Neural progenitor cell (in vitro differentiated cells): ENCODE measurements around the gene SMCO2. TPM values are rescaled to one million over a fixed set of nuclear protein-coding genes. Genes with fewer than 3 reads are reported as not detected.

Source experiments
- DNase-seq: peaks from one replicate; pipeline ENCODE4 v3.0.0-alpha.2; 2016; ENCODE audit warnings: low spot score
- H2AFZ ChIP-seq: fragments of 200-600 bp; sonication (generic); replicated peaks from 2 replicates; pipeline ENCODE4 v1.6.1; 2016; ENCODE audit warnings: antibody characterized with exemption
- H3F3A ChIP-seq: fragments of 200-600 bp; sonication (generic); 2 replicates; pipeline ENCODE4 v1.6.1; 2016; ENCODE audit warnings: antibody characterized with exemption, low read depth
- H3K27ac ChIP-seq: fragments of 200-600 bp; sonication (generic); 2 replicates; pipeline ENCODE4 v1.5.1; 2016; ENCODE audit warnings: mild to moderate bottlenecking
- H3K27me3 ChIP-seq: fragments of 200-600 bp; sonication (generic); 2 replicates; pipeline ENCODE4 v1.6.1; 2016; ENCODE audit warnings: mild to moderate bottlenecking, moderate library complexity
- H3K36me3 ChIP-seq: fragments of 200-600 bp; sonication (generic); 2 replicates; pipeline ENCODE4 v1.5.1; 2016
- H3K4me1 ChIP-seq: fragments of 200-600 bp; sonication (generic); 2 replicates; pipeline ENCODE4 v1.6.1; 2016; ENCODE audit warnings: mixed run types
- H3K4me2 ChIP-seq: fragments of 200-600 bp; sonication (generic); 2 replicates; pipeline ENCODE4 v1.6.1; 2016
- H3K4me3 ChIP-seq: fragments of 200-600 bp; sonication (generic); 2 replicates; pipeline ENCODE4 v1.5.1; 2016
- H3K79me2 ChIP-seq: fragments of 200-600 bp; sonication (generic); 2 replicates; pipeline ENCODE4 v1.6.1; 2016; ENCODE audit warnings: low read depth
- H3K9ac ChIP-seq: fragments of 200-600 bp; sonication (generic); 2 replicates; pipeline ENCODE4 v1.6.1; 2016
- H3K9me3 ChIP-seq: fragments of 200-600 bp; sonication (generic); 2 replicates; pipeline ENCODE4 v1.5.1; 2016; ENCODE audit warnings: low read depth
- H4K20me1 ChIP-seq: fragments of 200-600 bp; sonication (generic); 2 replicates; pipeline ENCODE4 v1.6.1; 2016; ENCODE audit warnings: low read depth
- H3K27ac Mint-ChIP-seq: 3 replicates; pipeline ENCODE4 v1.8.0; 2021; ENCODE audit warnings: mixed read lengths
- H3K27me3 Mint-ChIP-seq: 2 replicates; pipeline ENCODE4 v1.8.0; 2022; ENCODE audit warnings: low read depth, mild to moderate bottlenecking, inconsistent platforms, moderate library complexity, mixed read lengths; ENCODE audit not compliant: insufficient read depth
- H3K36me3 Mint-ChIP-seq: 3 replicates; pipeline ENCODE4 v1.8.0; 2021; ENCODE audit warnings: mixed read lengths
- H3K4me1 Mint-ChIP-seq: 3 replicates; pipeline ENCODE4 v1.8.0; 2021; ENCODE audit warnings: mixed read lengths
- H3K4me3 Mint-ChIP-seq: 3 replicates; pipeline ENCODE4 v1.8.0; 2021; ENCODE audit warnings: mild to moderate bottlenecking, moderate library complexity, mixed read lengths
- H3K9me3 Mint-ChIP-seq: 3 replicates; pipeline ENCODE4 v1.8.0; 2020; ENCODE audit warnings: mixed read lengths
- EZH2 ChIP-seq: fragments of 200-600 bp; sonication (generic); IDR thresholded peaks from 2 replicates; pipeline ENCODE4 v1.6.1; 2017; ENCODE audit warnings: antibody characterized with exemption, mild to moderate bottlenecking, moderate library complexity
- EZH2phosphoT487 ChIP-seq: fragments of 200-600 bp; sonication (generic); IDR thresholded peaks from 2 replicates; pipeline ENCODE4 v1.6.1; 2017; ENCODE audit warnings: antibody characterized with exemption
- total RNA-seq: library from RNA; depleted of rRNA; stranded (reverse); fragments of >200 nt; gene quantifications from 2 replicates; pipeline ENCODE4 v1.2.3, GENCODE V29; 2015; ENCODE audit warnings: low replicate concordance
- TF ChIP-seq, protein P1 (sequence below): fragments of 200-600 bp; sonication (generic); IDR thresholded peaks from 2 replicates; pipeline ENCODE4 v1.5.1; 2017; ENCODE audit warnings: antibody characterized with exemption, mild to moderate bottlenecking

Gene SMCO2
- total RNA-seq, 1 donor from 2014 or later = not detected

DNA sequence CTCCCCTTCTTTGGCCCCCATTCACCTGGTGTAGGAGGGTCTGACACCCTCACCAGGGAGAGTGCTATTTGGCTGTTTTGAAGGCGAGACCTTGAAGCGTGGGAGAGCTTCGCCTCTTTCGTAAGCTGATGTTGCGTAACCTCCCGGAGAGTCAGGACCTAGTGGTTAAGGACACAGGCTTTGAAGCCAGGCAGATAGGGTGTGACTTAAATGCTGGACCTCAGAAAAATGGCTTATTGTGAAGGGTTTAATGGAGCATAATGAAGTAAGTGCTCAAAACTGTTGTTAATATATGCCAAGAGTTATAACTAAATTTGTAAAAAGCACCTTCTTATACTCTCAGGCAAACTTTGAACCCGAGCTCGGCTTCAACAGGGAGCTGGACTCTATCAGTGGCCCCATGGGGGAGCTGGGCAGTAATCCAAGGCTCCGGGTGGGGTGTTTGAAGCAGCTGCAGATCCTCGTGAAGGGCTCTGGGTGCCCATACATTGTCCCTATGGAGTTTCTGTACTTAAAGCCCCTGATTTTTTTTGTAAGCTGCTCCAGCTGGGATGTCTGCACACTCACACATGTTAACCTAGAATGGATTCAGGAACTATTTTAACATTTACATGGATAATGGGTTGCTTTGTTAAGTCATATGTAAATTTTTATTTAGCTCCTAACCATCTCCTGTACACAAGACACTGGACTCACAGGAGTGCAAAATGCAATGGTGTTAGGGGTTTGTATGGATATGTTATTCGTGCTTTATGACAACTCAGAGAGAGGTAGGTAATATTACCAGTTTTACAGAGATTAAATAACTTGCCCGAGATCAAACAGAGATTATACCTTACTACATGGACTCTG lies 103.5 kb downstream of the SMCO2 start:
- Mint-ChIP-seq H3K4me1 (peaks cover 17% of the 10 kb centered on the region), H3K4me3 (no peak overlapping the region), H3K27me3 (no peaks in the 10 kb centered on the region), H3K9me3 (peaks cover 11% of the 10 kb centered on the region), H3K36me3 (peaks cover 12% of the 10 kb centered on the region), H3K27ac (no peak overlapping the region)
- H3K4me2 ChIP-seq = no peak overlapping the region
- no peaks in the 10 kb centered on the region for H3F3A ChIP-seq
- H3K4me3 ChIP-seq = no peak overlapping the region
- H3K9ac ChIP-seq = no peak overlapping the region
- no peaks in the 10 kb centered on the region for H3K36me3 ChIP-seq
- H3K27me3 ChIP-seq = no peaks in the 10 kb centered on the region
- peaks cover 2% of the 10 kb centered on the region for H4K20me1 ChIP-seq
- H3K9me3 ChIP-seq = no peaks in the 10 kb centered on the region
- no peak overlapping the region for H2AFZ ChIP-seq
- no peak for DNase-seq
- peaks cover 10% of the 10 kb centered on the region for H3K79me2 ChIP-seq
- peaks cover 4% of the 10 kb centered on the region for H3K4me1 ChIP-seq
- TF ChIP-seq EZH2 = no peak
- TF ChIP-seq, protein P1, sequence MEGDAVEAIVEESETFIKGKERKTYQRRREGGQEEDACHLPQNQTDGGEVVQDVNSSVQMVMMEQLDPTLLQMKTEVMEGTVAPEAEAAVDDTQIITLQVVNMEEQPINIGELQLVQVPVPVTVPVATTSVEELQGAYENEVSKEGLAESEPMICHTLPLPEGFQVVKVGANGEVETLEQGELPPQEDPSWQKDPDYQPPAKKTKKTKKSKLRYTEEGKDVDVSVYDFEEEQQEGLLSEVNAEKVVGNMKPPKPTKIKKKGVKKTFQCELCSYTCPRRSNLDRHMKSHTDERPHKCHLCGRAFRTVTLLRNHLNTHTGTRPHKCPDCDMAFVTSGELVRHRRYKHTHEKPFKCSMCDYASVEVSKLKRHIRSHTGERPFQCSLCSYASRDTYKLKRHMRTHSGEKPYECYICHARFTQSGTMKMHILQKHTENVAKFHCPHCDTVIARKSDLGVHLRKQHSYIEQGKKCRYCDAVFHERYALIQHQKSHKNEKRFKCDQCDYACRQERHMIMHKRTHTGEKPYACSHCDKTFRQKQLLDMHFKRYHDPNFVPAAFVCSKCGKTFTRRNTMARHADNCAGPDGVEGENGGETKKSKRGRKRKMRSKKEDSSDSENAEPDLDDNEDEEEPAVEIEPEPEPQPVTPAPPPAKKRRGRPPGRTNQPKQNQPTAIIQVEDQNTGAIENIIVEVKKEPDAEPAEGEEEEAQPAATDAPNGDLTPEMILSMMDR = no peak
- TF ChIP-seq EZH2phosphoT487 = no peak
- no peak overlapping the region for H3K27ac ChIP-seq

DNA sequence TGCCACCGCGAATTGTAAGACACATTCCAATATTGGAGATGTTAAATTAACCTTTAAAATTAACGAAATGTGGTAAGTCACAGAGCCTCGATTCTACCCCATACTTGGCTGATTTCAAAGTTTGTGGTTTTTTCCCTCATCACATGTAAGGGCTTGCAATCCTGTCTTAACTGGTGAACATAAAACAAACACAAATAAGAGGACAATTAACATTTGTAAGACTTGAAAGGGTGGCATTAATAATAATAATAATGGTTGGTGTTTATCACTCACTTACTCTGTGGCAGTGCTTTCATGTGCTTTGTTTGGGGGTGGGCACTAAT lies 104.1 kb downstream of the SMCO2 start:
- Histone ChIP-seq H3K9ac (no peak overlapping the region), H3K79me2 (peaks cover 10% of the 10 kb centered on the region), H3K27ac (no peak overlapping the region), H3K4me3 (no peak overlapping the region), H3F3A (no peaks in the 10 kb centered on the region), H4K20me1 (peaks cover 2% of the 10 kb centered on the region), H2AFZ (no peak overlapping the region), H3K9me3 (no peaks in the 10 kb centered on the region), H3K4me2 (no peak overlapping the region), H3K4me1 (peaks cover 4% of the 10 kb centered on the region), H3K36me3 (no peaks in the 10 kb centered on the region), H3K27me3 (no peaks in the 10 kb centered on the region)
- Mint-ChIP-seq H3K9me3 (peaks cover 11% of the 10 kb centered on the region), H3K27me3 (no peaks in the 10 kb centered on the region), H3K4me3 (no peak overlapping the region), H3K4me1 (peaks cover 17% of the 10 kb centered on the region), H3K27ac (no peak overlapping the region), H3K36me3 (peaks cover 12% of the 10 kb centered on the region)
- DNase-seq = no peak
- no peak for TF ChIP-seq EZH2phosphoT487
- TF ChIP-seq, protein P1 = no peak
- no peak for TF ChIP-seq EZH2

DNA sequence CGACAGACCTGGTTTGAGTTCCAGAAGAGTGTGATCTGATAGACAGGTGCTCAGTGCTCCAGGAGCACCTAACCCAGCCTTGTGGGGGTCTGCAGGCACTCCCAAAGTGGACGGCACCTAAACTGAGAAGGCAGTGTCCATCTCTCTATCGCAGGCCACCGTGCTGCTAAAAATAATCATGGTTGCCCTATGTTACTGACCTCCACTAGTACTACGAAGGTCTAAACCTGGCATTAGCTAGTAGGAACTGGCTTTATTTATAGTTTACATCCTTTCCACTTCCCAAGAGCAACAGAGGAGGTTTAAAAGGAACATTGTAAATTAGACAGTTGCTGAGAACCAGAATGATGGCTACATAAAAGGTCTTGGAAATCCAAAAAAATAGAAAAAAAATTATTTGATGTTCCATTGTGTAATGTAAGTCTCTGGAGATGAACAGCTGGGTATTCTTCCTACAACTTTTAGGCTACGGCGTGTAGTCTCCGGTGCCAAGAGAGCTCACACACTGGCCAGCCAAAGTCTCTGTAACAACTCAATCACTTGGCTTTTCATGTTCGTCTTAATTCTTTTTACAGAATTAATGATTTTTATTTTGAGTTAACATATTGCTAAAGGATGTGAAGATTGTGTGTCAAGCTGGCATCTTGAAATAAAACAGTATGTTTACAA lies 104.8 kb downstream of the SMCO2 start:
- Histone ChIP-seq H3K27me3 (no peaks in the 10 kb centered on the region), H2AFZ (no peak overlapping the region), H3K9ac (no peak overlapping the region), H3K9me3 (no peaks in the 10 kb centered on the region), H3K4me3 (no peak overlapping the region), H3K4me2 (no peak overlapping the region), H3K4me1 (peaks cover 4% of the 10 kb centered on the region), H3K27ac (no peak overlapping the region), H3K79me2 (peaks cover 12% of the 10 kb centered on the region), H3K36me3 (no peaks in the 10 kb centered on the region), H3F3A (no peaks in the 10 kb centered on the region), H4K20me1 (peaks cover 2% of the 10 kb centered on the region)
- Mint-ChIP-seq H3K27ac (no peak overlapping the region), H3K9me3 (peaks cover 11% of the 10 kb centered on the region), H3K4me3 (no peak overlapping the region), H3K4me1 (peaks cover 17% of the 10 kb centered on the region), H3K36me3 (peaks cover 12% of the 10 kb centered on the region), H3K27me3 (no peaks in the 10 kb centered on the region)
- TF ChIP-seq, protein P1 = no peak
- TF ChIP-seq EZH2phosphoT487 = no peak
- no peak for TF ChIP-seq EZH2
- no peak for DNase-seq

Other genes with a start within 250 kb of the SMCO2 start
- gene STK38L, start 202.4 kb upstream of the SMCO2 start, total RNA-seq = 40.4 and 62.6 TPM in 2 replicates
- gene BMAL2, start 113.9 kb upstream of the SMCO2 start, total RNA-seq = 8.6 and 12.9 TPM in 2 replicates
- gene PPFIBP1, start 77.5 kb downstream of the SMCO2 start, total RNA-seq = 36.5 and 61.7 TPM in 2 replicates
- gene REP15, start 249.7 kb downstream of the SMCO2 start, total RNA-seq = 0.34 and 0.45 TPM in 2 replicates